ENCODE results near the gene UIMC1. TPM values are rescaled to one million over a fixed set of nuclear protein-coding genes. Genes with fewer than 3 reads are reported as not detected.
"Not testable (repeated sequence)": the region's sequence is repeated elsewhere in the genome, so short reads cannot be mapped to it uniquely, and the experiment has no call there.

The UIMC1 gene
- total RNA-seq, 1 donor from 2014 or later, result 62.6 TPM

GRCh38 chr5:176874198-176874780, 132.3 kb downstream of the UIMC1 start:
- intact Hi-C loops (cut with micrococcal nuclease), result no loop called here
- H3K27me3 Mint-ChIP-seq (ENCODE audit: low read depth), result peaks cover 19% of the 10 kb centered on the region
- peaks cover 7% of the 10 kb centered on the region for H3K36me3 Mint-ChIP-seq (ENCODE audit: low read depth)
- H3K9me3 Mint-ChIP-seq, result peaks cover 9% of the 10 kb centered on the region
- H3K4me1 Mint-ChIP-seq (ENCODE audit: low read depth), result no peaks in the 10 kb centered on the region
- H3K4me3 Mint-ChIP-seq (ENCODE audit: low read depth), result no peak overlapping the region
- DNase-seq (ENCODE audit: low spot score), result no peak
- no peak overlapping the region for H3K27ac Mint-ChIP-seq

GRCh38 chr5:176873541-176874172, 132.9 kb downstream of the UIMC1 start:
- Mint-ChIP-seq H3K4me1 (ENCODE audit: low read depth) (no peaks in the 10 kb centered on the region), H3K4me3 (ENCODE audit: low read depth) (no peak overlapping the region), H3K9me3 (peaks cover 9% of the 10 kb centered on the region), H3K27me3 (ENCODE audit: low read depth) (peaks cover 19% of the 10 kb centered on the region), H3K27ac (no peak overlapping the region), H3K36me3 (ENCODE audit: low read depth) (peaks cover 7% of the 10 kb centered on the region)
- intact Hi-C loops (cut with micrococcal nuclease), result no loop called here
- DNase-seq (ENCODE audit: low spot score), result no peak

- H3K9me3 Mint-ChIP-seq; intact Hi-C loops (cut with micrococcal nuclease); H3K4me1 Mint-ChIP-seq (ENCODE audit: low read depth); H3K36me3 Mint-ChIP-seq (ENCODE audit: low read depth); H3K4me3 Mint-ChIP-seq (ENCODE audit: low read depth); DNase-seq (ENCODE audit: low spot score): not testable (repeated sequence)
- Mint-ChIP-seq H3K27me3 (ENCODE audit: low read depth) (peaks cover 19% of the 10 kb centered on the region), H3K27ac (peak overlapping the region; percentile 29)
Observed at GRCh38 chr5:176873011-176873410, 133.6 kb downstream of the UIMC1 start.

GRCh38 chr5:176872586-176872985, 134.0 kb downstream of the UIMC1 start:
- H3K27ac Mint-ChIP-seq; H3K9me3 Mint-ChIP-seq; H3K36me3 Mint-ChIP-seq (ENCODE audit: low read depth); intact Hi-C loops (cut with micrococcal nuclease); H3K4me1 Mint-ChIP-seq (ENCODE audit: low read depth); H3K4me3 Mint-ChIP-seq (ENCODE audit: low read depth); DNase-seq (ENCODE audit: low spot score): not testable (repeated sequence)
- H3K27me3 Mint-ChIP-seq (ENCODE audit: low read depth), result peaks cover 20% of the 10 kb centered on the region

- H3K4me3 Mint-ChIP-seq (ENCODE audit: low read depth); H3K9me3 Mint-ChIP-seq; H3K36me3 Mint-ChIP-seq (ENCODE audit: low read depth); H3K4me1 Mint-ChIP-seq (ENCODE audit: low read depth); DNase-seq (ENCODE audit: low spot score); H3K27ac Mint-ChIP-seq; intact Hi-C loops (cut with micrococcal nuclease): not testable (repeated sequence)
- peaks cover 22% of the 10 kb centered on the region for H3K27me3 Mint-ChIP-seq (ENCODE audit: low read depth)
Observed at GRCh38 chr5:176870644-176871043, 135.9 kb downstream of the UIMC1 start.

GRCh38 chr5:176870110-176870591, 136.4 kb downstream of the UIMC1 start:
- Mint-ChIP-seq H3K27ac (no peak overlapping the region), H3K4me1 (ENCODE audit: low read depth) (no peaks in the 10 kb centered on the region), H3K9me3 (peaks cover 7% of the 10 kb centered on the region), H3K36me3 (ENCODE audit: low read depth) (peaks cover 7% of the 10 kb centered on the region), H3K27me3 (ENCODE audit: low read depth) (peaks cover 20% of the 10 kb centered on the region), H3K4me3 (ENCODE audit: low read depth) (no peak overlapping the region)
- intact Hi-C loops (cut with micrococcal nuclease), result no loop called here
- no peak for DNase-seq (ENCODE audit: low spot score)

- Mint-ChIP-seq H3K9me3 (peaks cover 5% of the 10 kb centered on the region), H3K36me3 (ENCODE audit: low read depth) (peaks cover 4% of the 10 kb centered on the region), H3K27ac (no peak overlapping the region), H3K27me3 (ENCODE audit: low read depth) (peaks cover 17% of the 10 kb centered on the region), H3K4me3 (ENCODE audit: low read depth) (no peak overlapping the region), H3K4me1 (ENCODE audit: low read depth) (no peaks in the 10 kb centered on the region)
- intact Hi-C loops (cut with micrococcal nuclease), result no loop called here
- DNase-seq (ENCODE audit: low spot score), result no peak
Observed at GRCh38 chr5:176869501-176870109, 137.0 kb downstream of the UIMC1 start.

GRCh38 chr5:176868731-176869130, 137.8 kb downstream of the UIMC1 start:
- Mint-ChIP-seq H3K9me3 (peaks cover 5% of the 10 kb centered on the region), H3K27me3 (ENCODE audit: low read depth) (peaks cover 17% of the 10 kb centered on the region), H3K27ac (no peak overlapping the region), H3K36me3 (ENCODE audit: low read depth) (peaks cover 4% of the 10 kb centered on the region), H3K4me1 (ENCODE audit: low read depth) (peaks cover under 1% of the 10 kb centered on the region), H3K4me3 (ENCODE audit: low read depth) (no peak overlapping the region)
- intact Hi-C loops (cut with micrococcal nuclease), result no loop called here
- DNase-seq (ENCODE audit: low spot score), result no peak

- Mint-ChIP-seq H3K4me1 (ENCODE audit: low read depth) (peaks cover 1% of the 10 kb centered on the region), H3K4me3 (ENCODE audit: low read depth) (no peak overlapping the region), H3K36me3 (ENCODE audit: low read depth) (peaks cover 2% of the 10 kb centered on the region), H3K27ac (no peak overlapping the region), H3K9me3 (peaks cover 2% of the 10 kb centered on the region), H3K27me3 (ENCODE audit: low read depth) (peaks cover 18% of the 10 kb centered on the region)
- DNase-seq (ENCODE audit: low spot score), result no peak
- intact Hi-C loops (cut with micrococcal nuclease), result no loop called here
Observed at GRCh38 chr5:176868126-176868525, 138.5 kb downstream of the UIMC1 start.

GRCh38 chr5:176866707-176867310, 139.8 kb downstream of the UIMC1 start:
- intact Hi-C loops (cut with micrococcal nuclease), result no loop called here
- Mint-ChIP-seq H3K4me3 (ENCODE audit: low read depth) (no peak overlapping the region), H3K27me3 (ENCODE audit: low read depth) (peaks cover 21% of the 10 kb centered on the region), H3K36me3 (ENCODE audit: low read depth) (no peaks in the 10 kb centered on the region), H3K27ac (no peak overlapping the region), H3K9me3 (no peaks in the 10 kb centered on the region), H3K4me1 (ENCODE audit: low read depth) (peaks cover 1% of the 10 kb centered on the region)
- no peak for DNase-seq (ENCODE audit: low spot score)

- DNase-seq (ENCODE audit: low spot score), result no peak
- Mint-ChIP-seq H3K9me3 (no peaks in the 10 kb centered on the region), H3K27me3 (ENCODE audit: low read depth) (peaks cover 21% of the 10 kb centered on the region), H3K36me3 (ENCODE audit: low read depth) (no peaks in the 10 kb centered on the region), H3K4me1 (ENCODE audit: low read depth) (peaks cover 1% of the 10 kb centered on the region), H3K27ac (no peak overlapping the region), H3K4me3 (ENCODE audit: low read depth) (no peak overlapping the region)
- intact Hi-C loops (cut with micrococcal nuclease), result no loop called here
Observed at GRCh38 chr5:176865964-176866363, 140.6 kb downstream of the UIMC1 start.

GRCh38 chr5:176864755-176865154, 141.8 kb downstream of the UIMC1 start:
- Mint-ChIP-seq H3K4me3 (ENCODE audit: low read depth) (no peak overlapping the region), H3K36me3 (ENCODE audit: low read depth) (no peaks in the 10 kb centered on the region), H3K27me3 (ENCODE audit: low read depth) (peaks cover 21% of the 10 kb centered on the region), H3K4me1 (ENCODE audit: low read depth) (peaks cover 1% of the 10 kb centered on the region), H3K27ac (no peak overlapping the region), H3K9me3 (no peaks in the 10 kb centered on the region)
- intact Hi-C loops (cut with micrococcal nuclease), result no loop called here
- DNase-seq (ENCODE audit: low spot score), result no peak

GRCh38 chr5:176863765-176864098, 142.8 kb downstream of the UIMC1 start:
- DNase-seq (ENCODE audit: low spot score), result no peak
- Mint-ChIP-seq H3K27me3 (ENCODE audit: low read depth) (peaks cover 21% of the 10 kb centered on the region), H3K9me3 (no peaks in the 10 kb centered on the region), H3K4me3 (ENCODE audit: low read depth) (no peak overlapping the region), H3K27ac (no peak overlapping the region), H3K36me3 (ENCODE audit: low read depth) (no peaks in the 10 kb centered on the region), H3K4me1 (ENCODE audit: low read depth) (peaks cover 1% of the 10 kb centered on the region)
- intact Hi-C loops (cut with micrococcal nuclease), result no loop called here
